H1 (cell line): ENCODE measurements around the gene CYRIA. TPM values are rescaled to one million over a fixed set of nuclear protein-coding genes. Genes with fewer than 3 reads are reported as not detected.

Source experiments
- CTCF ChIA-PET: fragments of 300-600 bp; sonication (Branson Sonifier 250); formaldehyde crosslinking; loops from one replicate; lab custom pipeline; 2021; ENCODE audit not compliant: partially characterized antibody; lab: Charles Lee
- POLR2A ChIA-PET: fragments of 300-600 bp; sonication (Branson Sonifier 250); formaldehyde crosslinking; loops from one replicate; lab custom pipeline; 2021; ENCODE audit warnings: inconsistent platforms; ENCODE audit not compliant: partially characterized antibody; lab: Charles Lee
- DNase-seq, 2 experiments: peaks; one replicate each; pipeline versions ENCODE4 v3.0.0 to v3.0.0-alpha.2; 2010 to 2022; ENCODE audit warnings: low spot score in 2 of 2, low read depth in 1 of 2, mixed read lengths in 1 of 2
- FAIRE-seq: peaks from 2 replicates; lab custom pipeline; 2011; peaks lifted over from hg19 to GRCh38; lab: Jason Lieb, UNC
- H2AFZ ChIP-seq: 2 replicates; pipeline ENCODE4 v1.8.1; 2012; ENCODE audit warnings: low read length, inconsistent platforms
- H2AK5ac ChIP-seq: 2 replicates; pipeline ENCODE4 v1.6.1; 2013; ENCODE audit warnings: low read depth, low read length
- H2BK120ac ChIP-seq: replicated peaks from 2 replicates; pipeline ENCODE3; 2013; ENCODE audit warnings: low read depth, low read length, inconsistent platforms
- H2BK12ac ChIP-seq: 2 replicates; pipeline ENCODE4 v1.6.1; 2013; ENCODE audit warnings: low read depth, low read length
- H2BK15ac ChIP-seq: 2 replicates; pipeline ENCODE4 v1.6.1; 2013; ENCODE audit warnings: low read length
- H2BK20ac ChIP-seq: 2 replicates; pipeline ENCODE4 v1.6.1; 2013; ENCODE audit warnings: low read length
- H2BK5ac ChIP-seq: 2 replicates; pipeline ENCODE4 v1.6.1; 2013; ENCODE audit warnings: low read depth, low read length
- H3K14ac ChIP-seq: 2 replicates; pipeline ENCODE4 v1.6.1; 2013; ENCODE audit warnings: inconsistent platforms; ENCODE audit not compliant: insufficient read length
- H3K18ac ChIP-seq: 2 replicates; pipeline ENCODE4 v1.6.1; 2013; ENCODE audit warnings: low read length; ENCODE audit errors: extremely low read depth
- H3K23ac ChIP-seq: 2 replicates; pipeline ENCODE4 v1.6.1; 2013; ENCODE audit warnings: inconsistent platforms; ENCODE audit not compliant: insufficient read length
- H3K23me2 ChIP-seq: 2 replicates; pipeline ENCODE4 v1.6.1; 2013; ENCODE audit warnings: low read depth, low read length
- H3K27ac ChIP-seq: 2 replicates; pipeline ENCODE4 v1.6.1; 2011; ENCODE audit warnings: low read depth, low read length, inconsistent platforms
- H3K27me3 ChIP-seq, 4 experiments: replicated peaks in 1 of 4; 1 replicate in 1 of 4; 2 replicates in 3 of 4; pipeline versions ENCODE4 v1.6.1 to v1.8.1; 2011 to 2013; ENCODE audit warnings: low read length in 3 of 4, mild to moderate bottlenecking in 3 of 4, inconsistent platforms in 2 of 4, mixed read lengths in 2 of 4, moderate library complexity in 1 of 4; ENCODE audit not compliant: control insufficient read depth in 3 of 4, insufficient read depth in 3 of 4; ENCODE audit errors: extremely low read depth in 1 of 4
- H3K36me3 ChIP-seq, 4 experiments: 2 replicates each; pipeline versions ENCODE4 v1.6.1 to v1.8.1; 2011 to 2013; ENCODE audit warnings: mild to moderate bottlenecking in 4 of 4, low read length in 3 of 4, moderate library complexity in 2 of 4, control low read depth in 1 of 4, inconsistent platforms in 1 of 4; ENCODE audit not compliant: insufficient read depth in 4 of 4, control insufficient read depth in 2 of 4
- H3K4ac ChIP-seq: replicated peaks from 2 replicates; pipeline ENCODE3; 2013; ENCODE audit warnings: low read length, low read depth, mixed read lengths, inconsistent platforms; ENCODE audit not compliant: insufficient read length
- H3K4me1 ChIP-seq, 4 experiments: replicated peaks in 1 of 4; 1 replicate in 1 of 4; 2 replicates in 3 of 4; pipeline versions ENCODE4 v1.6.1 to v1.8.1; 2011 to 2013; ENCODE audit warnings: low read length in 3 of 4, inconsistent platforms in 2 of 4, mixed read lengths in 1 of 4; ENCODE audit not compliant: insufficient read depth in 4 of 4, control insufficient read depth in 3 of 4
- H3K4me2 ChIP-seq, 2 experiments: 2 replicates each; pipeline versions ENCODE4 v1.6.1 to v1.8.1; 2011 to 2013; ENCODE audit warnings: low read depth in 2 of 2, low read length in 2 of 2, control low read depth in 1 of 2, inconsistent platforms in 1 of 2, mild to moderate bottlenecking in 1 of 2; ENCODE audit not compliant: insufficient read depth in 1 of 2
- H3K4me3 ChIP-seq, 4 experiments: fragments of 200-600, 300-600 bp in 1 of 4; sonication (generic), shearing (Covaris generic), sonication (Bioruptor Twin) in 1 of 4; 2 replicates each; pipeline versions ENCODE4 v1.5.1 to v1.8.1; 2011 to 2016; ENCODE audit warnings: low read length in 4 of 4, low read depth in 3 of 4, control low read depth in 2 of 4, inconsistent platforms in 2 of 4, mild to moderate bottlenecking in 2 of 4, mixed read lengths in 1 of 4, moderate library complexity in 1 of 4; ENCODE audit not compliant: insufficient read depth in 2 of 4; ENCODE audit errors: extremely low read depth in 1 of 4
- H3K56ac ChIP-seq: replicated peaks from 2 replicates; pipeline ENCODE3; 2013; ENCODE audit warnings: low read depth, mild to moderate bottlenecking, mixed read lengths, low read length, inconsistent platforms; ENCODE audit not compliant: insufficient read length
- H3K79me1 ChIP-seq: 2 replicates; pipeline ENCODE4 v1.6.1; 2013; ENCODE audit warnings: low read depth, low read length, control low read depth
- H3K79me2 ChIP-seq, 2 experiments: 2 replicates each; pipeline versions ENCODE4 v1.6.1 to v1.8.1; 2012 to 2013; ENCODE audit warnings: low read length in 2 of 2, mild to moderate bottlenecking in 2 of 2, inconsistent platforms in 1 of 2; ENCODE audit not compliant: insufficient read depth in 2 of 2, control insufficient read depth in 1 of 2
- H3K9ac ChIP-seq, 4 experiments: replicated peaks in 1 of 4; 1 replicate in 1 of 4; 2 replicates in 3 of 4; pipeline versions ENCODE4 v1.6.1 to v1.8.1; 2011 to 2013; ENCODE audit warnings: low read depth in 3 of 4, low read length in 3 of 4, control low read depth in 2 of 4, mild to moderate bottlenecking in 2 of 4, moderate library complexity in 2 of 4, inconsistent platforms in 1 of 4; ENCODE audit errors: extremely low read depth in 1 of 4
- H3K9me3 ChIP-seq, 2 experiments: 2 replicates each; pipeline versions ENCODE4 v1.6.1 to v1.8.1; 2012 to 2013; ENCODE audit warnings: mild to moderate bottlenecking in 2 of 2, moderate library complexity in 2 of 2, control low read depth in 1 of 2, inconsistent platforms in 1 of 2, low read depth in 1 of 2, low read length in 1 of 2, mixed read lengths in 1 of 2; ENCODE audit not compliant: insufficient read depth in 2 of 2
- H4K20me1 ChIP-seq, 2 experiments: replicated peaks in 1 of 2; 2 replicates each; pipeline versions ENCODE3 to v1.8.1; 2011 to 2013; ENCODE audit warnings: inconsistent platforms in 2 of 2, low read length in 2 of 2, mild to moderate bottlenecking in 1 of 2; ENCODE audit not compliant: insufficient read depth in 2 of 2, control insufficient read depth in 1 of 2
- H4K5ac ChIP-seq: 2 replicates; pipeline ENCODE4 v1.6.1; 2013; ENCODE audit warnings: low read length, low read depth, mixed read lengths, inconsistent platforms; ENCODE audit not compliant: insufficient read length
- H4K8ac ChIP-seq: 2 replicates; pipeline ENCODE4 v1.8.0; 2013; ENCODE audit warnings: mild to moderate bottlenecking, moderate library complexity, low read length, inconsistent platforms; ENCODE audit not compliant: insufficient read depth; ENCODE audit errors: extremely low read depth
- H4K91ac ChIP-seq: replicated peaks from 2 replicates; pipeline ENCODE3; 2013; ENCODE audit warnings: low read length, mixed read lengths, inconsistent platforms; ENCODE audit not compliant: insufficient read length
- E2F6 ChIP-seq: IDR thresholded peaks from 2 replicates; pipeline ENCODE4 v1.6.1; 2012; ENCODE audit warnings: inconsistent platforms
- KDM4A ChIP-seq: IDR thresholded peaks from one replicate; pipeline ENCODE4 v1.7.1; 2012; ENCODE audit warnings: low read depth, mild to moderate bottlenecking, moderate library complexity, low read length, inconsistent platforms; ENCODE audit not compliant: severe bottlenecking
- KDM5A ChIP-seq: fragments of 200-600 bp; IDR thresholded peaks from 2 replicates; pipeline ENCODE4 v1.7.1; 2012; ENCODE audit warnings: mild to moderate bottlenecking, low read length, inconsistent platforms, mixed read lengths
- RBBP5 ChIP-seq: IDR thresholded peaks from 2 replicates; pipeline ENCODE4 v1.7.1; 2012; ENCODE audit warnings: low read depth, mild to moderate bottlenecking, inconsistent platforms, low read length, moderate library complexity, borderline replicate concordance
- RXRA ChIP-seq: IDR thresholded peaks from 2 replicates; pipeline ENCODE4 v1.6.1; 2011; ENCODE audit warnings: low read depth, mild to moderate bottlenecking, low read length, moderate library complexity; ENCODE audit not compliant: insufficient read depth
- TAF1 ChIP-seq: IDR thresholded peaks from 2 replicates; pipeline ENCODE4 v1.6.1; 2011; ENCODE audit warnings: mild to moderate bottlenecking, low read depth, low read length
- WGBS, 2 experiments: shearing (Covaris generic) in 1 of 2; methylation state at CpG; one replicate each; pipeline versions ENCODE4 v1.1.6 to v1.1.7; 2013 to 2015; ENCODE audit warnings: low lambda C conversion rate in 2 of 2, mixed read lengths in 2 of 2, inconsistent platforms in 1 of 2, low coverage in 1 of 2, missing lambda C conversion rate in 1 of 2; ENCODE audit not compliant: insufficient replicate concordance in 2 of 2, insufficient coverage in 1 of 2, insufficient read length in 1 of 2; ENCODE audit errors: extremely low coverage in 1 of 2, missing lambda C conversion rate in 1 of 2; 5-methylcytosine and 5-hydroxymethylcytosine counted together
- polyA plus RNA-seq, 7 experiments: library from polyadenylated mRNA; depleted of rRNA in 3 of 7; stranded (reverse) in 5 of 7; unstranded in 2 of 7; fragments of >200 nt in 5 of 7; fragments of 200-250 nt in 2 of 7; gene quantifications; 1 replicate in 5 of 7; 2 replicates in 1 of 7; 4 replicates in 1 of 7; pipeline versions ENCODE4 v1.2.1 to v1.2.3, GENCODE V29; 2011 to 2013; ENCODE audit warnings: missing spikeins in 2 of 7, mixed read lengths in 2 of 7
- total RNA-seq: library from RNA; stranded (reverse); fragmentation: NEBNext Ultra II Directional; extraction: Animal tissue kit (Norgen Biotek cat#: 25700); gene quantifications from 2 replicates; pipeline ENCODE4 v1.2.1, GENCODE V29; 2021

CYRIA gene
- total and polyA plus RNA-seq, 2 of the 8 experiments (the other 6 are each of a cell fraction or from before 2014, with no cell fraction given) = 1.5 to 9.8 TPM

- Histone ChIP-seq H3K4me2 (no peak overlapping the region), H4K5ac (no peak overlapping the region), H3K18ac (no peak overlapping the region), H3K79me2 (no peaks in the 10 kb centered on the region), H3K56ac (no peak overlapping the region), H3K14ac (no peak overlapping the region), H3K4me3 (no peak overlapping the region), H4K8ac (no peak overlapping the region), H3K4me1 (peaks cover 0 to 3% (median 0%) of the 10 kb centered on the region in 4 experiments; a peak in 3 of 7 replicates), H4K91ac (no peak overlapping the region), H4K20me1 (no peaks in the 10 kb centered on the region), H3K4ac (no peak overlapping the region), H3K36me3 (no peaks in the 10 kb centered on the region), H3K23me2 (peaks cover 2% of the 10 kb centered on the region; the same call in 1 of the 2 replicates), H2BK5ac (no peak overlapping the region), H2BK20ac (no peak overlapping the region), H3K9me3 (no peaks in the 10 kb centered on the region), H3K27ac (no peak overlapping the region), H3K79me1 (0 out of 2 replicates have a peak, but pooled peaks cover 2% of the 10 kb centered on the region), H2AK5ac (no peak overlapping the region), H2BK15ac (no peak overlapping the region), H2AFZ (no peak overlapping the region), H2BK12ac (no peak overlapping the region), H3K9ac (no peak overlapping the region), H3K23ac (no peak overlapping the region), H3K27me3 (no peaks in the 10 kb centered on the region), H2BK120ac (no peak overlapping the region)
- FAIRE-seq = no peak
- WGBS, 2 experiments = 89% methylated on average over 1 of the region's 1 CpG; no CpG with 5 or more reads in 1 of the 2 experiments
- POLR2A ChIA-PET = no interaction called here
- DNase-seq = no peak
- CTCF ChIA-PET = interaction anchor here (0.8 to 4.0 kb wide), 10 partner anchors 11 to 99 kb away, joined by 3 to 16 read pairs (median 4); no protein-coding TSS in a partner anchor
- TF ChIP-seq E2F6 (no peak), TAF1 (no peak), RXRA (no peak), KDM4A (no peak), RBBP5 (no peak), KDM5A (no peak)
Measured at GRCh38 chr2:16657671-16658070, 8.0 kb downstream of the CYRIA start.
